Right lobe of liver (tissue), 4 donors: ENCODE results near the gene VAV3.

ENCODE experiments used
- CTCF ChIP-seq, 4 donors: fragments of 200-600 bp in 3 of 4; fragments of 450-650 bp in 1 of 4; IDR thresholded peaks; one replicate each; pipeline versions ENCODE4 v1.5.1 to v1.8.0; 2016 to 2022; ENCODE audit warnings: antibody characterized with exemption in 4 of 4, mild to moderate bottlenecking in 2 of 4
- POLR2A ChIP-seq: fragments of 450-650 bp; IDR thresholded peaks from one replicate; pipeline ENCODE4 v1.6.1; 2017; ENCODE audit warnings: antibody characterized with exemption, mild to moderate bottlenecking
- donor health status: DM: no; HTN: no; CAD: no.
- donor health status: DM: no; HTN: no; CAD: no.
- donor health status: DM: no; HTN: yes; CAD: no.

- TF ChIP-seq CTCF (IDR thresholded peaks at IDR 0.05) (no peak), POLR2A (no peak)
Observed at GRCh38 chr1:107662971-107663370, 302.0 kb downstream of the VAV3 start.
